Aorta (tissue), 5 donors: ENCODE results near the gene PHF21B. TPM values are rescaled to one million over a fixed set of nuclear protein-coding genes. Genes with fewer than 3 reads are reported as not detected.

Experiments used
- ATAC-seq: fragments of 200-7000 bp; cut with Tn5 transposase; one replicate; pipeline ENCODE4 v1.9.1; 2022; ENCODE audit warnings: moderate library complexity; ENCODE audit not compliant: low FRiP score
- DNase-seq, 2 donors: peaks; one replicate each; pipeline ENCODE4 v3.0.0-alpha.2; 2020
- H3K27ac ChIP-seq, 2 donors: one replicate each; pipeline ENCODE4 v1.5.1; 2013; ENCODE audit warnings: low read length in 2 of 2, mild to moderate bottlenecking in 2 of 2, moderate library complexity in 2 of 2, control low read depth in 1 of 2, inconsistent platforms in 1 of 2, low read depth in 1 of 2
- H3K27me3 ChIP-seq, 2 donors: one replicate each; pipeline ENCODE4 v1.6.1; 2013; ENCODE audit warnings: control low read depth in 1 of 2, low read length in 1 of 2, mild to moderate bottlenecking in 1 of 2, moderate library complexity in 1 of 2; ENCODE audit not compliant: insufficient read depth in 2 of 2, control insufficient read depth in 1 of 2
- H3K36me3 ChIP-seq, 2 donors: one replicate each; pipeline ENCODE4 v1.6.1; 2013; ENCODE audit warnings: control low read depth in 1 of 2, low read length in 1 of 2, mild to moderate bottlenecking in 1 of 2; ENCODE audit not compliant: insufficient read depth in 2 of 2, control insufficient read depth in 1 of 2
- H3K4me1 ChIP-seq, 2 donors: one replicate each; pipeline ENCODE4 v1.6.1; 2013; ENCODE audit warnings: low read length in 2 of 2, control low read depth in 1 of 2, mild to moderate bottlenecking in 1 of 2, moderate library complexity in 1 of 2; ENCODE audit not compliant: insufficient read depth in 2 of 2, control insufficient read depth in 1 of 2
- H3K4me3 ChIP-seq, 2 donors: one replicate each; pipeline ENCODE4 v1.5.1; 2013; ENCODE audit warnings: low read length in 2 of 2, control low read depth in 1 of 2, mild to moderate bottlenecking in 1 of 2
- H3K9me3 ChIP-seq: one replicate; pipeline ENCODE4 v1.6.1; 2013; ENCODE audit warnings: mild to moderate bottlenecking, low read length; ENCODE audit not compliant: control insufficient read depth
- WGBS, 2 donors: extraction: QIAGEN DNeasy Blood & Tissue Kit; methylation state at CpG; one replicate each; pipeline ENCODE4 v1.1.7; 2013; 5-methylcytosine and 5-hydroxymethylcytosine counted together
- intact Hi-C, 2 donors: fragments of 100-400 bp; cut with DNase I; formaldehyde crosslinking; loops; one replicate each; pipeline versions ENCODE4 v1.14.2 to v1.15.0; 2022
- polyA plus RNA-seq, 2 donors: library from polyadenylated mRNA; stranded (reverse); fragments of 200-250 nt; gene quantifications; one replicate each; pipeline ENCODE4 v1.2.3, GENCODE V29; 2013
- total RNA-seq, 2 donors: library from RNA; stranded (reverse); fragmentation: NEBNext Ultra II Directional; extraction: Animal tissue kit (Norgen Biotek cat#: 25700); gene quantifications; one replicate each; pipeline ENCODE4 v1.2.1, GENCODE V29; 2021
- donor health status: healthy with polysubstance abuse.
- donor health status: Bipolar disorder and iron deficiency.
- donor health status: DM: no; HTN: no; CAD: no.
- donor health status: DM: no; HTN: no; CAD: no.
- donor health status: DM: yes; HTN: yes; CAD: no.

PHF21B gene
- total and polyA plus RNA-seq, 4 donors: 0.75 to 1.8 TPM; not detected in 2

DNA sequence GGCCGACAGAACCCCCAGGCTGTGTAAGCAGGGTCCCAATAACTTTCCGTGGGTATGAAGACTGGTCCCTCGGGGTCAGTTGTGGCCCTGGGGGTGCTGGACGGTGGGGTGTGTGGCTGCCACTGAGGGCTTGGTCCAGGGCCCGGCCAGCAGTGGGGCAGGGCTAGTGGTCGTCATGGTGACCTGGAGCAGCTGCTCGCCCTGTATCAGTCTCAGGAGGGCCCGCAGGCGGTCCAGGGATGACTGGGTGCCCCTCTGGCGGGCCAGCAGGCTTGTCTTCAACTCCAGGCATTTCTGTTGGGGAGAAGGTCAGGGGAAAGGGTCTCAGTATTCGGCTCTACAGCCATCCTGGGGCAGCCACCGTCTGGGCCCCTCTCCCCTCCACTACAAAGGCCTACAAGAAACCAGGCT, 126.8 kb downstream of the PHF21B start:
- Histone ChIP-seq H3K4me1 (no peaks in the 10 kb centered on the region), H3K27me3 (no peaks in the 10 kb centered on the region), H3K36me3 (no peaks in the 10 kb centered on the region), H3K27ac (no peak overlapping the region), H3K9me3 (no peaks in the 10 kb centered on the region), H3K4me3 (no peak overlapping the region)
- peak in 1 of 2 donors; percentile 34 for DNase-seq
- ATAC-seq: no peak
- intact Hi-C loops: no loop called here
- 83 to 85% methylated on average over 12 of the region's 12 CpGs for WGBS, 2 donors

DNA sequence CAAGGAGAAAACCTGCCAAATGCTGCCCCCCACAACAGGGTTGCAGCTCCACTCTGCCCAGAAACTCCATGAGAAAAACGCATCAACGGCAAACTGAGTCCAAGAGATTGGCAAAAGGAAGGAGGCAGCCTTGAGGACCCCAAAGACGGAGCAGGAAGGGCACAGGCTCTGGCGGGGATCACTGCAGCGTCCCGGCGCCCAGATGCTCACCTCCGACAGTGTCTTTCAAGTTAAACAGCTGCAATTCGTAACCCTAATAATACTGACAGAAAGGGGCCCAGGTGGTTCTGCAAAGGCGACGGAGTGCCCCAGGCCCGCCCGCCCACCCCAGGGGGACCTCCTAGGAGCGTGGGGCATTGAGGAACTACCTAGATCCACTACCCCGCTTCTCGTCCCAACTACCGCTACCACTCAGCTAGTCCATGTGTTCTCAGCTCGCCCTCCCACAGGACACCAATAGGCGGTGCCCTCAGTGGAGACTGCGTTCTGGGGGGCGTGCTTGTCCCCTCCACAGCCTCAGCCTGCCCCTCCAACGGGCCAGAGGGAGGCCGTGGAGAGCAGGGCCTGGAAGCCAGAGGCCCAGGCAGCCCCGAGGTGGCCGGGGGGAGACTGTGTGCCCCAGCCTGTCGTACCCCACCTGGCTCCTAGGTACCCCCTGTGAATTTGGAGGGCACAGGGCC, 127.4 kb downstream of the PHF21B start:
- no peaks in the 10 kb centered on the region for H3K36me3 ChIP-seq
- H3K9me3 ChIP-seq: no peaks in the 10 kb centered on the region
- H3K27me3 ChIP-seq: no peaks in the 10 kb centered on the region
- ATAC-seq (no peak), DNase-seq (peak in 1 of 2 donors; percentile 49)
- H3K4me1 ChIP-seq: no peaks in the 10 kb centered on the region
- no peak overlapping the region for H3K4me3 ChIP-seq
- 89 to 90% methylated on average over 26 of the region's 26 CpGs for WGBS, 2 donors
- H3K27ac ChIP-seq: no peak overlapping the region
- intact Hi-C loops: no loop called here

DNA sequence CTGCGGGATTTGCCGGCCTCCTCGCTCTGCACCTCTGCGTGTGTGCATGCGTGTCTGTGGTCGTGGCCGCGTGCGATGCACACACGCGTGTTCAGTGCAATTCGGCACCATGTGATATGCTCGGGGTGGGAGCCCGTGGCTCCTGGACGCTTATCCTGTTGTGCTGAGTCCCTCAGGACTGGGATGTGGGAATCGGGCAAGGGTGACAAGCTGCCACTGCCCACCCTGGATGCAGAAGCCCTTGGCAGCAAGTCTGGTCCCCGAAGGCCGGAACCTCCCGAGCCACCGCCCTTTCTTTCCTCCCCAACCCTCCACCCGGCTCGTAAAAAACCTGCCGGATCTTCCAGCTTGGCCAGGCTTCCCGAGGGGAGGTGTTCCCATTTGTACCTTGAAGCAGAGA, 128.2 kb downstream of the PHF21B start:
- no peaks in the 10 kb centered on the region for H3K4me1 ChIP-seq
- no peak overlapping the region for H3K4me3 ChIP-seq
- no peaks in the 10 kb centered on the region for H3K27me3 ChIP-seq
- intact Hi-C loops: no loop called here
- peaks cover 4% of the 10 kb centered on the region for H3K9me3 ChIP-seq
- WGBS, 2 donors: 81 to 85% methylated on average over 24 of the region's 24 CpGs
- no peak overlapping the region for H3K27ac ChIP-seq
- peak in 1 of 2 donors; percentile 55 for DNase-seq
- no peaks in the 10 kb centered on the region for H3K36me3 ChIP-seq
- no peak for ATAC-seq

DNA sequence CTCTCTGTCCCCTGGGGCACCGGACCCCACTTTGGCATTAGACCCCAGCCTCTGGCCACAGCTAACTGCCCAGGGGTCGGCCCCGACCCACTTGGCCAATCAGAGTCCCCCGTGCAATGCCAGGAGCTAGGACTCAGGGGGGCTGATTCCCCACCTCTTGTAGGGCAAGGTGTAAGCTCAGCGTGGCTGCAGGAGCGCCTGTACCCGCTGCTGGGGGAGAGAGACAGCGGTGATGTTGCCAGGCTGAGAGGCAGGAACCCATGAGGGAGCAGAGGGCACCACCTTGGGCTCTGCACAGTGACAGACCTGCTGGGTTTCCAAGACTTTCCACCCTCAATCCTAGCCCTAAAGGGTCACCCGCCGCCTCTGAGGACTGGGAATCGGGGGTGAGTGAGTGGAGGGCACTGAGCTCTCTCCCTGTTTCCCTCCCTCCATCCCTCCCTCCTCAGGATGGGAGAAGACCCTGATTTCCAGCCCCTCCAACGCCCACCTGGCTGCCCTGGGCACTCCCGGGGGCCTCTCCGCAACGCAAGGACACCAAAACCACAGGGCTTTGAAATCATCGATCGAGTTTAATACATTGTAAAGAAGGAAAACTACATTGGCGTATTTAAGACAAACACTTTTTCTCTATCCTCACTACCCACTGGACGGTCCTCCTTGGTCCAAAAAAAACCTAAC, 129.1 kb downstream of the PHF21B start:
- DNase-seq (peak in 1 of 2 donors; percentile 49), ATAC-seq (no peak)
- H3K27ac ChIP-seq: no peak overlapping the region
- WGBS, 2 donors: 91% methylated on average over 19 of the region's 19 CpGs
- intact Hi-C loops: no loop called here
- H3K4me3 ChIP-seq: no peak overlapping the region
- H3K9me3 ChIP-seq: peaks cover 4% of the 10 kb centered on the region
- H3K36me3 ChIP-seq: no peaks in the 10 kb centered on the region
- H3K27me3 ChIP-seq: no peaks in the 10 kb centered on the region
- no peaks in the 10 kb centered on the region for H3K4me1 ChIP-seq

DNA sequence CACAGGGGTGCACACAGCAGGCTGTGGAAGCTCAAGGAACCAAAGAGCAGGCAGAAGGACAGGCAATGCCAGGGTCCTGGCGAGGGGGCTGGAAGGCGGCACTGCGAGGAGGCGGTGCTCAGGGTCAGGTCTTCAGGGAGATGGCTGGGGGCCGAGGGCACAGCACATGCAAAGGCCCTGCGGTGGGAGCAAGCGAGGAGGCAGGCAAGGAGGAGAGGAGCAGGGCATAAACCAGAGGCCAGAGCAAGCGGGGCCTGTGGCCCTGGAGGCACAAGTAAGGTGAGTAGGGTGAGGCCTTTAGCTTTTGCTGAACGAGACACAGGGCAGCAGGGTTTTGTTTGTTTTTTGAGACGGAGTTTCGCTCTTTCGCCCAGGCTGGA, 130.5 kb downstream of the PHF21B start:
- 92 to 93% methylated on average over 12 of the region's 12 CpGs for WGBS, 2 donors
- no peaks in the 10 kb centered on the region for H3K36me3 ChIP-seq
- DNase-seq (peak in 1 of 2 donors; percentile 59), ATAC-seq (no peak)
- H3K4me1 ChIP-seq: no peaks in the 10 kb centered on the region
- peaks cover 4% of the 10 kb centered on the region for H3K9me3 ChIP-seq
- H3K27ac ChIP-seq: no peak overlapping the region
- no peaks in the 10 kb centered on the region for H3K27me3 ChIP-seq
- no peak overlapping the region for H3K4me3 ChIP-seq
- intact Hi-C loops: no loop called here

DNA sequence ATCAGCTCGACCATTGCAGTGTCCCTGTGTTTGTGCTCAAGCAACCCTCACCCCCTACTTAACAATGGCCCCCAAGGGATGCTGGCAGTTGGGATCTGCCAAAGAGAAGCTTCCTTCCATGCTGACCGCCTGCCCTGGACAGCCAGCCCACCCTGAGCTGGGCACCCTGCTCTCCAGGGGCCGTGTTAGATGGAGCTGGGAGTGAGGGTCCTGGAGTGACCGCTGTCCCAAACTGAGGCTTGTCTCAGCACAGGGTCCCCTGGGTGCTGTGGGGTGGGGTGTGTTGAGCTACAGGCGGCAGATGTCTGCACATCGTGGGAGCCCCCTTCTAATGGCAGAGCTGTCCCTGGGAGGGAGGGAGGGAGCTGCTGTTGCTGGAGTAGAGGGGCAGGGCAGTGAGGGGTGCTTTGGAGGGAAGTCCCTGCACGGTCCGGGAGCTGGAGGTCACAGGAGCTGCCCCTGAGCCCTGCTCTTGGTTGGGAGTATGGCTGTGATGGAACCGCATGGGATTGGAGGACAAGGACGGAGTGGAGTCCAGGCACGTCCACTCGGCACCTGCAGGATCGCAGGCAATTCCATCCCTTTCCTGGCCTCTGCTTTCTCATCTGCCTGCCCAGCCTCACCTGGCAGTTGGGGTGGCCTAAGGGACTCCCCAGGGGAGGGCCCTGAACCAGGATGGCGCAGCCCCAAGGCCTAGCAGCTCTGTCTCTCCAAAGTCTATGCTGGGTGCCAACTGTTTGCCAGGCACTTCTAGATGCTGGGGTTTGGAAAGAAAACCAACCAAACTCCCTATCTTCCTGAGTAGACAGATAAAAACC, 131.1 kb downstream of the PHF21B start:
- peak in 1 of 2 donors; percentile 43 for DNase-seq
- no peaks in the 10 kb centered on the region for H3K36me3 ChIP-seq
- intact Hi-C loops: no loop called here
- no peaks in the 10 kb centered on the region for H3K4me1 ChIP-seq
- H3K27me3 ChIP-seq: no peaks in the 10 kb centered on the region
- H3K9me3 ChIP-seq: peaks cover 4% of the 10 kb centered on the region
- 81 to 87% methylated on average over 14 of the region's 14 CpGs for WGBS, 2 donors
- no peak overlapping the region for H3K4me3 ChIP-seq
- H3K27ac ChIP-seq: no peak overlapping the region
- no peak for ATAC-seq

DNA sequence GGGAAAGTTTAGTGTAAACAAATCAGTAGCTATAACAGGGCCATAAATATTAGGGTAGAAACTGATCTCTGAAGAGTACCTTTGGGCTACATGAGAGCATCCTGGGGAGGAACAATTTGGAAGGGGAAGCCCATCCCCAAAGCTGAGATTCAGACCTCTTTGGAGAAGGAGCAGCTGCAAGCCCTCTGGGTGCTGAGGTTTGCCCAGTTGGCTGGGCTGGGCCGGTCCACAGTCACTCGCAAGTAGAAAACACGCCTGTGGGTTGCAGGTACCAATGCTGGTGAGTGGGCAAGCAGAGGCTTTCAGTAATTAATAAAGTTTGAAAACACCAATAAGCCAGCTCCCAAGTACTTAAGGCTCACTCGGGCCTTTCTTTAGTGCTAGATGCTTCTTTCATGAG, 132.9 kb downstream of the PHF21B start:
- no peak overlapping the region for H3K27ac ChIP-seq
- intact Hi-C loops: no loop called here
- WGBS, 2 donors: 82 to 95% methylated on average over 4 of the region's 4 CpGs

DNA sequence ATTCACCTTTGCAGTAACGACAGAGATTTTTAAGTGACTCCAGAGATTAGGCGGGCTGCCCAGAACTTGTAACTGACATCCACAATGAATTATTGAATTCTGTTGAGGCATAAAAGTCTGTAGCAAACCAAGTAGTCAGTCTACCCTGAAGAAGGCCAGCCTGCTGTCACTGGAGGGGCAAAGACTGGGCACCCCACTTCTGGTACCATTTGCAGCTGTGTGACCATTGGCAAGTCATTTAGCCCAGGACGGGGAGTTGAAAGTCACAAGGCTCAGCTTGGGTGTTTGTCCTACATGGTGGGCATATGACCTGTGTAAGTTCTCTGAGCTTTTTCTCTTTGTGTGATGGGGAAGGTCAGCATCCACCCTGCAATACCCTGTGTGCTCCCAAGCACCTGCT, 138.0 kb downstream of the PHF21B start:
- ATAC-seq (no peak), DNase-seq (peak in 1 of 2 donors; percentile 6)
- no peaks in the 10 kb centered on the region for H3K27me3 ChIP-seq
- no peak overlapping the region for H3K4me3 ChIP-seq
- no peaks in the 10 kb centered on the region for H3K36me3 ChIP-seq
- intact Hi-C loops: no loop called here
- H3K4me1 ChIP-seq: no peaks in the 10 kb centered on the region
- H3K9me3 ChIP-seq: peaks cover 4% of the 10 kb centered on the region
- WGBS, 2 donors: 79 to 90% methylated on average over 3 of the region's 3 CpGs
- H3K27ac ChIP-seq: no peak overlapping the region

More for the DNA sequence above, 132.9 kb downstream of the PHF21B start:
- peak in 1 of 2 donors; percentile 47 for DNase-seq
- H3K9me3 ChIP-seq: peaks cover 5% of the 10 kb centered on the region
- no peaks in the 10 kb centered on the region for H3K4me1 ChIP-seq
- no peak for ATAC-seq
- no peak overlapping the region for H3K4me3 ChIP-seq
- no peaks in the 10 kb centered on the region for H3K27me3 ChIP-seq
- no peaks in the 10 kb centered on the region for H3K36me3 ChIP-seq
